GM23338 (cell line): Measurements from ENCODE around the gene RNF150. TPM values are rescaled to one million over a fixed set of nuclear protein-coding genes. Genes with fewer than 3 reads are reported as not detected.

Experiments
- ATAC-seq: fragments of 200-7000 bp; cut with Tn5 transposase; 3 replicates; pipeline ENCODE4 v1.9.1; 2020
- DNase-seq: peaks from one replicate; pipeline ENCODE4 v3.0.0-alpha.2; 2015; ENCODE audit warnings: low spot score
- H2AFZ ChIP-seq: fragments of 200-600 bp; sonication (generic); 2 replicates; pipeline ENCODE4 v1.8.0; 2016; ENCODE audit warnings: antibody characterized with exemption, mild to moderate bottlenecking, moderate library complexity
- H3F3A ChIP-seq: fragments of 200-600 bp; sonication (generic); replicated peaks from 2 replicates; pipeline ENCODE4 v1.8.0; 2017; ENCODE audit warnings: antibody characterized with exemption, mixed run types, low read depth
- H3K27ac ChIP-seq: fragments of 200-600 bp; sonication (generic); 2 replicates; pipeline ENCODE4 v1.6.1; 2016; ENCODE audit warnings: low read depth
- H3K27me3 ChIP-seq: fragments of 200-600 bp; sonication (generic); 2 replicates; pipeline ENCODE4 v1.8.0; 2016; ENCODE audit warnings: mild to moderate bottlenecking, mixed run types, moderate library complexity; ENCODE audit not compliant: insufficient read depth
- H3K36me3 ChIP-seq: fragments of 200-600 bp; sonication (generic); 2 replicates; pipeline ENCODE4 v1.8.0; 2016; ENCODE audit warnings: mild to moderate bottlenecking; ENCODE audit not compliant: insufficient read depth
- H3K4me1 ChIP-seq: fragments of 200-600 bp; sonication (generic); 2 replicates; pipeline ENCODE4 v1.8.0; 2016; ENCODE audit warnings: mild to moderate bottlenecking, moderate library complexity; ENCODE audit not compliant: insufficient read depth
- H3K4me2 ChIP-seq: fragments of 200-600 bp; sonication (generic); 2 replicates; pipeline ENCODE4 v1.7.1; 2017; ENCODE audit warnings: mixed run types
- H3K4me3 ChIP-seq: fragments of 200-600 bp; sonication (generic); 2 replicates; pipeline ENCODE4 v1.6.1; 2016; ENCODE audit warnings: mixed run types
- H3K79me2 ChIP-seq: fragments of 200-600 bp; sonication (generic); replicated peaks from 2 replicates; pipeline ENCODE4 v1.8.0; 2017; ENCODE audit warnings: mild to moderate bottlenecking; ENCODE audit not compliant: insufficient read depth
- H3K9me2 ChIP-seq: fragments of 200-600 bp; sonication (generic); 2 replicates; pipeline ENCODE4 v1.8.0; 2017; ENCODE audit not compliant: insufficient read depth
- H4K20me1 ChIP-seq: fragments of 200-600 bp; sonication (generic); replicated peaks from 2 replicates; pipeline ENCODE4 v1.8.0; 2017; ENCODE audit warnings: mild to moderate bottlenecking; ENCODE audit not compliant: insufficient read depth
- H3K27ac Mint-ChIP-seq: 2 replicates; pipeline ENCODE4 v1.8.0; 2020; ENCODE audit warnings: inconsistent platforms, mild to moderate bottlenecking, moderate library complexity, mixed read lengths
- H3K27me3 Mint-ChIP-seq: 3 replicates; pipeline ENCODE4 v1.8.0; 2022; ENCODE audit warnings: low read depth, mild to moderate bottlenecking, moderate library complexity, mixed read lengths, inconsistent platforms; ENCODE audit not compliant: insufficient read depth, poor library complexity
- H3K36me3 Mint-ChIP-seq: 3 replicates; pipeline ENCODE4 v1.8.0; 2021; ENCODE audit warnings: low read depth, mild to moderate bottlenecking, inconsistent platforms, moderate library complexity, mixed read lengths
- H3K4me1 Mint-ChIP-seq: 3 replicates; pipeline ENCODE4 v1.8.0; 2020; ENCODE audit warnings: mild to moderate bottlenecking, inconsistent platforms, mixed read lengths
- H3K4me3 Mint-ChIP-seq: 3 replicates; pipeline ENCODE4 v1.8.0; 2021; ENCODE audit warnings: moderate library complexity, mild to moderate bottlenecking, inconsistent platforms, mixed read lengths
- H3K9me3 Mint-ChIP-seq: 3 replicates; pipeline ENCODE4 v1.8.0; 2020; ENCODE audit warnings: moderate library complexity, mild to moderate bottlenecking, inconsistent platforms, mixed read lengths
- CREB1 ChIP-seq: fragments of 250-450 bp; sonication (Bioruptor Pico); IDR thresholded peaks from 2 replicates; pipeline ENCODE4 v1.5.0; 2020; ENCODE audit warnings: low read depth, mild to moderate bottlenecking, moderate library complexity
- CTCF ChIP-seq, 2 experiments: fragments of 200-600 bp in 1 of 2; sonication (generic) in 1 of 2; conservative IDR thresholded peaks; 2 replicates each; pipeline versions ENCODE4 v1.5.1 to v1.6.1; 2016 to 2017; ENCODE audit warnings: antibody characterized with exemption in 2 of 2, low read depth in 2 of 2, mild to moderate bottlenecking in 2 of 2, moderate library complexity in 1 of 2
- EZH2phosphoT487 ChIP-seq: fragments of 200-600 bp; sonication (generic); IDR thresholded peaks from one replicate; pipeline ENCODE4 v1.8.1; 2018; ENCODE audit warnings: antibody characterized with exemption; ENCODE audit not compliant: unreplicated experiment
- JUNB ChIP-seq: IDR thresholded peaks from one replicate; pipeline ENCODE4 v1.6.1; 2016; ENCODE audit warnings: antibody characterized with exemption; ENCODE audit not compliant: unreplicated experiment
- REST ChIP-seq: IDR thresholded peaks from one replicate; pipeline ENCODE4 v1.6.1; 2018; ENCODE audit warnings: antibody characterized with exemption; ENCODE audit not compliant: unreplicated experiment
- STAT1 ChIP-seq: IDR thresholded peaks from one replicate; pipeline ENCODE4 v1.6.1; 2016; ENCODE audit warnings: antibody characterized with exemption; ENCODE audit not compliant: unreplicated experiment
- ZNF114 ChIP-seq: fragments of 250-450 bp; sonication (Bioruptor Pico); IDR thresholded peaks from 2 replicates; pipeline ENCODE4 v1.5.0; 2020; ENCODE audit warnings: mild to moderate bottlenecking, moderate library complexity
- ZNF462 ChIP-seq: fragments of 250-450 bp; sonication (Bioruptor Pico); IDR thresholded peaks from 2 replicates; pipeline ENCODE4 v1.5.0; 2020; ENCODE audit warnings: mild to moderate bottlenecking, moderate library complexity
- polyA plus RNA-seq: library from polyadenylated mRNA; unstranded; fragments of >200 nt; fragmentation: Nextera tagmentation; extraction: Ambion mirVana; gene quantifications from 2 replicates; pipeline ENCODE4 v1.2.1, GENCODE V29; 2016
- total RNA-seq: library from RNA; depleted of rRNA; stranded (reverse); fragments of >200 nt; shearing (Covaris generic); gene quantifications from 2 replicates; pipeline ENCODE4 v1.2.3, GENCODE V29; 2014

Gene RNF150
- total and polyA plus RNA-seq, 2 experiments from 2014 or later: 1.3 to 6.1 TPM

GRCh38 chr4:140866492-140867005 lies 266.7 kb downstream of the RNF150 start:
- no peak overlapping the region for H3K27ac ChIP-seq
- DNase-seq: no peak
- no peak for TF ChIP-seq CTCF (conservative IDR thresholded peaks at IDR 0.05; ENCODE audit: low read depth in 2 of 2)
- no peak overlapping the region for H3K27ac Mint-ChIP-seq
- H3K79me2 ChIP-seq: no peaks in the 10 kb centered on the region
- no peak overlapping the region for H3K4me3 Mint-ChIP-seq
- H3K36me3 ChIP-seq: no peaks in the 10 kb centered on the region
- no peaks in the 10 kb centered on the region for H3K4me1 ChIP-seq
- H3K36me3 Mint-ChIP-seq: no peaks in the 10 kb centered on the region
- H3K4me3 ChIP-seq: no peak overlapping the region
- H3F3A ChIP-seq: no peaks in the 10 kb centered on the region
- ATAC-seq: no peak
- no peaks in the 10 kb centered on the region for H3K9me2 ChIP-seq
- H3K9me3 Mint-ChIP-seq: no peaks in the 10 kb centered on the region
- H3K27me3 ChIP-seq: no peaks in the 10 kb centered on the region
- H3K4me2 ChIP-seq: no peak overlapping the region
- no peak overlapping the region for H2AFZ ChIP-seq
- H3K4me1 Mint-ChIP-seq: peaks cover 2% of the 10 kb centered on the region; the same call in 1 of the 3 replicates
- no peaks in the 10 kb centered on the region for H4K20me1 ChIP-seq
- H3K27me3 Mint-ChIP-seq: peaks cover 2% of the 10 kb centered on the region

- H4K20me1 ChIP-seq: no peaks in the 10 kb centered on the region
- no peak for ATAC-seq
- no peaks in the 10 kb centered on the region for H3K79me2 ChIP-seq
- no peaks in the 10 kb centered on the region for H3K27me3 ChIP-seq
- no peak overlapping the region for H3K4me3 Mint-ChIP-seq
- no peaks in the 10 kb centered on the region for H3K4me1 ChIP-seq
- no peaks in the 10 kb centered on the region for H3K9me3 Mint-ChIP-seq
- peaks cover 2% of the 10 kb centered on the region for H3K27me3 Mint-ChIP-seq
- no peak overlapping the region for H3K4me2 ChIP-seq
- no peaks in the 10 kb centered on the region for H3K9me2 ChIP-seq
- H3K36me3 ChIP-seq: no peaks in the 10 kb centered on the region
- peaks cover 2% of the 10 kb centered on the region; the same call in 1 of the 3 replicates for H3K4me1 Mint-ChIP-seq
- no peaks in the 10 kb centered on the region for H3F3A ChIP-seq
- no peak overlapping the region for H3K4me3 ChIP-seq
- H3K27ac ChIP-seq: no peak overlapping the region
- no peak overlapping the region for H3K27ac Mint-ChIP-seq
- H2AFZ ChIP-seq: no peak overlapping the region
- no peaks in the 10 kb centered on the region for H3K36me3 Mint-ChIP-seq
- no peak for DNase-seq
- TF ChIP-seq ZNF114 (CRISPR knock-in tag): no peak
- no peak for TF ChIP-seq ZNF462 (CRISPR knock-in tag)
- no peak for TF ChIP-seq REST
- TF ChIP-seq CREB1: no peak
- no peak for TF ChIP-seq STAT1
- no peak for TF ChIP-seq EZH2phosphoT487
- no peak for TF ChIP-seq JUNB
Measured at GRCh38 chr4:140865253-140866217, 267.7 kb downstream of the RNF150 start.
